Activated CD4-positive, alpha-beta T cell treated with anti-CD3 and anti-CD28 coated beads, Interleukin-2, amount 50 U/mL, for 16 hours (primary cell): Measurements from ENCODE around the gene SPATS2L.

Experiments
- DNase-seq: peaks from one replicate; pipeline ENCODE4 v3.0.0-alpha.2; 2020

SPATS2L gene

GRCh38 chr2:200421270-200421669, 114.8 kb downstream of the SPATS2L start:
- no peak for DNase-seq

- no peak for DNase-seq
Measured at GRCh38 chr2:200422071-200422470, 115.6 kb downstream of the SPATS2L start.

- no peak for DNase-seq
Measured at GRCh38 chr2:200422532-200423261, 116.2 kb downstream of the SPATS2L start.

- DNase-seq, result no peak
Measured at GRCh38 chr2:200423541-200423940, 117.0 kb downstream of the SPATS2L start.

- DNase-seq, result no peak
Measured at GRCh38 chr2:200425026-200425821, 118.7 kb downstream of the SPATS2L start.

- no peak for DNase-seq
Measured at GRCh38 chr2:200426754-200427153, 120.3 kb downstream of the SPATS2L start.

- no peak for DNase-seq
Measured at GRCh38 chr2:200428961-200429665, 122.6 kb downstream of the SPATS2L start.

GRCh38 chr2:200430017-200430416, 123.5 kb downstream of the SPATS2L start:
- DNase-seq, result no peak

GRCh38 chr2:200431996-200432705, 125.7 kb downstream of the SPATS2L start:
- no peak for DNase-seq

GRCh38 chr2:200435379-200435778, 128.9 kb downstream of the SPATS2L start:
- no peak for DNase-seq

- no peak for DNase-seq
Measured at GRCh38 chr2:200438251-200438650, 131.8 kb downstream of the SPATS2L start.

GRCh38 chr2:200438846-200439245, 132.4 kb downstream of the SPATS2L start:
- DNase-seq, result no peak

- no peak for DNase-seq
Measured at GRCh38 chr2:200439981-200440380, 133.5 kb downstream of the SPATS2L start.

- no peak for DNase-seq
Measured at GRCh38 chr2:200442471-200442870, 136.0 kb downstream of the SPATS2L start.

GRCh38 chr2:200443376-200443775, 136.9 kb downstream of the SPATS2L start:
- no peak for DNase-seq

GRCh38 chr2:200443916-200444315, 137.4 kb downstream of the SPATS2L start:
- DNase-seq, result no peak

GRCh38 chr2:200444530-200444929, 138.0 kb downstream of the SPATS2L start:
- DNase-seq, result no peak

GRCh38 chr2:200445284-200445683, 138.8 kb downstream of the SPATS2L start:
- DNase-seq, result no peak

GRCh38 chr2:200446612-200447011, 140.1 kb downstream of the SPATS2L start:
- DNase-seq, result no peak

- peak; percentile 16 for DNase-seq
Measured at GRCh38 chr2:200447139-200447855, 140.8 kb downstream of the SPATS2L start.

- DNase-seq, result peak; percentile 43
Measured at GRCh38 chr2:200448455-200448854, 142.0 kb downstream of the SPATS2L start.

GRCh38 chr2:200449149-200449548, 142.7 kb downstream of the SPATS2L start:
- peak; percentile 26 for DNase-seq
